GM03348 (cell line): ENCODE measurements around the gene EIF3K.
A peak's percentile ranks its signal among the peaks of the same experiment; 100 is the strongest.

ENCODE experiments used
- DNase-seq: peaks from one replicate; pipeline ENCODE4 v3.0.0; 2012; ENCODE audit warnings: low spot score

Gene EIF3K

GRCh38 chr19:38684862-38685665, 66.1 kb downstream of the EIF3K start:
- no peak for DNase-seq

- DNase-seq = peak; percentile 44
Observed at GRCh38 chr19:38685666-38686529, 66.9 kb downstream of the EIF3K start.

- DNase-seq = no peak
Observed at GRCh38 chr19:38686530-38686888, 67.5 kb downstream of the EIF3K start.
